K562 (cell line): ENCODE measurements around the gene BAMBI. TPM values are rescaled to one million over a fixed set of nuclear protein-coding genes. Genes with fewer than 3 reads are reported as not detected.

Experiments
- ATAC-seq: fragments of 200-7000 bp; cut with Tn5 transposase; 3 replicates; pipeline ENCODE4 v1.9.1; 2020; ENCODE audit warnings: moderate library complexity
- BruUV-seq: library from RNA; stranded (reverse); fragments of 400-500 nt; replicated peaks from 2 replicates; lab custom pipeline; 2021; lab: Mats Ljungman, UMichigan
- CTCF ChIA-PET: fragments of 300-600 bp; formaldehyde crosslinking; extraction: SDS; loops from one replicate; lab custom pipeline; 2021; ENCODE audit warnings: low intra/inter-chr PET ratio; lab: Yijun Ruan, JAX
- POLR2A ChIA-PET: fragments of 300-600, 350-650 bp; sonication (Branson Sonifier 250); formaldehyde crosslinking; extraction: SDS; loops from one replicate; lab custom pipeline; 2021; ENCODE audit warnings: antibody characterized with exemption, inconsistent platforms; lab: Yijun Ruan, JAX
- DNase-seq, 4 experiments: peaks; one replicate each; pipeline versions ENCODE4 v3.0.0 to v3.0.0-alpha.2; 2011 to 2018; ENCODE audit warnings: low spot score in 3 of 4, mixed read lengths in 3 of 4; ENCODE audit errors: extremely low read depth in 1 of 4
- FAIRE-seq: peaks from 2 replicates; lab custom pipeline; 2011; peaks lifted over from hg19 to GRCh38; lab: Jason Lieb, UNC
- H2AFZ ChIP-seq: 2 replicates; pipeline ENCODE4 v1.6.0; 2011; ENCODE audit warnings: low read depth, low read length, control low read depth, inconsistent platforms
- H3K27ac ChIP-seq: fragments of 200-600 bp; 3 replicates; pipeline ENCODE4 v1.8.0; 2011; ENCODE audit warnings: low read depth, mild to moderate bottlenecking, control low read depth, inconsistent platforms, low read length, moderate library complexity, mixed read lengths; ENCODE audit errors: extremely low read depth
- H3K27me3 ChIP-seq, 2 experiments: fragments of 300-600 bp in 1 of 2; 2 replicates in 1 of 2; 3 replicates in 1 of 2; pipeline versions ENCODE4 v1.6.0 to v1.8.0; 2011; ENCODE audit warnings: inconsistent platforms in 2 of 2, low read length in 2 of 2, mild to moderate bottlenecking in 1 of 2, mixed read lengths in 1 of 2, moderate library complexity in 1 of 2; ENCODE audit not compliant: control insufficient read depth in 2 of 2, insufficient read depth in 2 of 2
- H3K36me3 ChIP-seq: fragments of 300-600 bp; 3 replicates; pipeline ENCODE4 v1.8.0; 2011; ENCODE audit warnings: mild to moderate bottlenecking, low read length, inconsistent platforms; ENCODE audit not compliant: control insufficient read depth, insufficient read depth
- H3K4me1 ChIP-seq, 2 experiments: fragments of 200-600 bp in 1 of 2; replicated peaks in 1 of 2; 2 replicates in 1 of 2; 3 replicates in 1 of 2; pipeline versions ENCODE4 v1.5.1 to v1.8.0; 2011; ENCODE audit warnings: inconsistent platforms in 2 of 2, low read length in 2 of 2, mild to moderate bottlenecking in 1 of 2, mixed read lengths in 1 of 2, moderate library complexity in 1 of 2; ENCODE audit not compliant: control insufficient read depth in 2 of 2, insufficient read depth in 2 of 2
- H3K4me2 ChIP-seq: 2 replicates; pipeline ENCODE4 v1.6.1; 2011; ENCODE audit warnings: low read length, control low read depth, inconsistent platforms, mixed read lengths; ENCODE audit not compliant: insufficient read depth
- H3K4me3 ChIP-seq: fragments of 200-600 bp; sonication (generic), shearing (Covaris generic); 2 replicates; pipeline ENCODE4 v1.5.1; 2016; ENCODE audit warnings: control low read depth, inconsistent platforms
- H3K79me2 ChIP-seq: fragments of 200-600 bp; 3 replicates; pipeline ENCODE4 v1.8.0; 2011; ENCODE audit warnings: low read length, inconsistent platforms; ENCODE audit not compliant: control insufficient read depth, insufficient read depth
- H3K9ac ChIP-seq, 2 experiments: 2 replicates each; pipeline versions ENCODE4 v1.6.0 to v1.6.1; 2011; ENCODE audit warnings: low read depth in 2 of 2, low read length in 2 of 2, control low read depth in 1 of 2, inconsistent platforms in 1 of 2, mild to moderate bottlenecking in 1 of 2, mixed read lengths in 1 of 2; ENCODE audit not compliant: insufficient read depth in 1 of 2
- H3K9me1 ChIP-seq: one replicate; pipeline ENCODE4 v1.6.0; 2011; ENCODE audit warnings: inconsistent platforms, mild to moderate bottlenecking, low read length, moderate library complexity; ENCODE audit not compliant: control insufficient read depth, insufficient read depth
- H3K9me3 ChIP-seq: replicated peaks from 2 replicates; pipeline ENCODE4 v1.5.1; 2011; ENCODE audit warnings: low read depth, low read length, inconsistent platforms; ENCODE audit not compliant: control insufficient read depth, insufficient read depth
- H4K20me1 ChIP-seq: replicated peaks from 2 replicates; pipeline ENCODE4 v1.6.1; 2011; ENCODE audit warnings: low read length, inconsistent platforms, mixed read lengths; ENCODE audit not compliant: control insufficient read depth, insufficient read depth
- ELF1 ChIP-seq: fragments of 200-800 bp; sonication (Bioruptor generic); IDR thresholded peaks from 2 replicates; pipeline ENCODE4 v1.6.1; 2016; ENCODE audit warnings: missing genetic modification characterization, missing compliant biosample characterization
- GTF3C2 ChIP-seq: IDR thresholded peaks from 3 replicates; pipeline ENCODE4 v1.6.1; 2011; ENCODE audit warnings: borderline replicate concordance, mild to moderate bottlenecking, moderate library complexity; ENCODE audit not compliant: insufficient read length; ENCODE audit errors: extremely low read depth
- KLF16 ChIP-seq: IDR thresholded peaks from 2 replicates; pipeline ENCODE4 v1.6.1; 2016; ENCODE audit warnings: antibody characterized with exemption
- SMAD3 ChIP-seq: fragments of 450-650 bp; formaldehyde crosslinking; conservative IDR thresholded peaks from 2 replicates; pipeline ENCODE4 v1.4.0; 2020; ENCODE audit warnings: mild to moderate bottlenecking
- ZNF124 ChIP-seq: sonication (generic); formaldehyde crosslinking; IDR thresholded peaks from 2 replicates; pipeline ENCODE4 v1.8.1; 2022; ENCODE audit warnings: missing genetic modification reagents
- ZNF444 ChIP-seq: fragments of 250-450 bp; sonication (Bioruptor Pico); IDR thresholded peaks from 2 replicates; pipeline ENCODE4 v1.4.0; 2020; ENCODE audit warnings: mild to moderate bottlenecking, moderate library complexity
- ZNF699 ChIP-seq: fragments of 250-450 bp; sonication (Bioruptor Pico); IDR thresholded peaks from 2 replicates; pipeline ENCODE4 v1.8.0; 2021; ENCODE audit warnings: mild to moderate bottlenecking, moderate library complexity; ENCODE audit not compliant: insufficient replicate concordance
- ZNF717 ChIP-seq: fragments of 250-450 bp; sonication (Bioruptor Pico); IDR thresholded peaks from 2 replicates; pipeline ENCODE4 v1.5.0; 2021
- ZSCAN29 ChIP-seq: fragments of 450-650 bp; IDR thresholded peaks from 2 replicates; pipeline ENCODE4 v1.6.1; 2017
- ZZZ3 ChIP-seq: fragments of 450-650 bp; IDR thresholded peaks from 2 replicates; pipeline ENCODE4 v1.6.1; 2016; ENCODE audit warnings: antibody characterized with exemption, mild to moderate bottlenecking, moderate library complexity
- WGBS: fragments of 100-300 bp; shearing (Covaris generic); methylation state at CpG from one replicate; pipeline ENCODE4 v1.1.6; 2016; ENCODE audit warnings: low coverage, mixed read lengths; ENCODE audit not compliant: insufficient coverage; ENCODE audit errors: missing lambda C conversion rate; 5-methylcytosine and 5-hydroxymethylcytosine counted together
- in situ Hi-C: fragments of 300-500 bp; cut with MboI; formaldehyde crosslinking; loops from 4 replicates; pipeline ENCODE4 v1.15.0; 2018; ENCODE audit warnings: inconsistent platforms, mixed read lengths
- intact Hi-C: fragments of 100-400 bp; cut with micrococcal nuclease; formaldehyde crosslinking; loops from 2 replicates; pipeline ENCODE4 v1.14.2; 2022
- polyA plus RNA-seq, 8 experiments: library from polyadenylated mRNA; depleted of rRNA in 4 of 8; stranded (reverse) in 5 of 8; unstranded in 3 of 8; fragments of >200 nt; fragmentation: Nextera tagmentation in 2 of 8; fragmentation: Illumina TruSeq in 1 of 8; extraction: Ambion mirVana in 2 of 8; extraction: Trizol in 1 of 8; gene quantifications; 2 replicates each; pipeline versions ENCODE4 v1.2.1 to v1.2.3, GENCODE V29; 2011 to 2014; ENCODE audit warnings: inconsistent platforms in 1 of 8, missing spikeins in 1 of 8
- total RNA-seq, 7 experiments: library from RNA; depleted of rRNA in 6 of 7; stranded (reverse); fragments of >200 nt in 6 of 7; fragmentation: Illumina TruSeq in 2 of 7; extraction: Trizol in 2 of 7; gene quantifications; 2 replicates each; pipeline versions ENCODE4 v1.2.1 to v1.2.3, GENCODE V29; 2011 to 2021; ENCODE audit warnings: low replicate concordance in 1 of 7

Gene BAMBI
- total and polyA plus RNA-seq, 9 of the 15 experiments (the other 6 are each of a cell fraction or from before 2014, with no cell fraction given) = 2.0 to 21.8 (median 13.5) TPM

- FAIRE-seq (no peak), ATAC-seq (no peak), DNase-seq (no peak)
- POLR2A ChIA-PET = no interaction called here
- no peaks in the 10 kb centered on the region for H4K20me1 ChIP-seq
- TF ChIP-seq ELF1 (tag) (no peak), ZNF124 (CRISPR knock-in tag) (no peak), ZNF699 (CRISPR knock-in tag) (no peak), ZNF444 (CRISPR knock-in tag) (no peak), ZZZ3 (no peak), SMAD3 (CRISPR knock-in tag) (no peak), GTF3C2 (no peak), ZNF717 (CRISPR knock-in tag) (no peak), ZSCAN29 (no peak), KLF16 (no peak)
- no peaks in the 10 kb centered on the region for H3K27me3 ChIP-seq
- no peaks in the 10 kb centered on the region for H3K36me3 ChIP-seq
- whole genome bisulfite sequencing = 51% methylated on average over 9 of the region's 9 CpGs
- peaks cover under 1 to 4% of the 10 kb centered on the region in 2 experiments; a peak in 4 of 5 replicates for H3K4me1 ChIP-seq
- intact Hi-C loops (no loop called here), in situ Hi-C loops (no loop called here)
- no TSS peak for BruUV-seq
- H3K9me1 ChIP-seq = no peaks in the 10 kb centered on the region
- H2AFZ ChIP-seq = no peak overlapping the region
- H3K4me2 ChIP-seq = no peak overlapping the region
- CTCF ChIA-PET = no interaction called here
- no peaks in the 10 kb centered on the region for H3K79me2 ChIP-seq
- no peak overlapping the region for H3K4me3 ChIP-seq
- no peak overlapping the region for H3K9ac ChIP-seq
- no peaks in the 10 kb centered on the region for H3K9me3 ChIP-seq
- H3K27ac ChIP-seq = no peak overlapping the region
These were observed 31.8 kb downstream of the BAMBI start for GRCh38 chr10:28709001-28709710.
